SK-N-SH (cell line): ENCODE measurements around the gene WWOX. TPM values are rescaled to one million over a fixed set of nuclear protein-coding genes. Genes with fewer than 3 reads are reported as not detected.

Source experiments
- CTCF ChIA-PET: fragments of 300-600, 350-600 bp; formaldehyde crosslinking; extraction: SDS; loops from one replicate; lab custom pipeline; 2021; lab: Yijun Ruan, JAX
- POLR2A ChIA-PET: fragments of 350-600 bp; sonication (Branson Sonifier 250); formaldehyde crosslinking; extraction: SDS; loops from one replicate; lab custom pipeline; 2020; ENCODE audit warnings: antibody characterized with exemption, inconsistent platforms; lab: Yijun Ruan, JAX
- DNase-seq: peaks from one replicate; pipeline ENCODE4 v3.0.0; 2012
- H2AFZ ChIP-seq: fragments of 200-600 bp; sonication (generic); 2 replicates; pipeline ENCODE4 v1.8.1; 2016; ENCODE audit warnings: antibody characterized with exemption, mild to moderate bottlenecking, low read depth
- H3F3A ChIP-seq: fragments of 200-600 bp; sonication (generic); replicated peaks from 2 replicates; pipeline ENCODE3; 2016; ENCODE audit warnings: antibody characterized with exemption, mild to moderate bottlenecking; ENCODE audit not compliant: insufficient read depth
- H3K27ac ChIP-seq, 2 experiments: fragments of 200-500 bp in 1 of 2; fragments of 200-600 bp in 1 of 2; sonication (Bioruptor generic) in 1 of 2; sonication (generic), shearing (Covaris generic) in 1 of 2; 2 replicates each; pipeline versions ENCODE4 v1.5.1 to v1.6.1; 2014 to 2016; ENCODE audit warnings: low read depth in 2 of 2, inconsistent platforms in 1 of 2, low read length in 1 of 2, mild to moderate bottlenecking in 1 of 2, mixed read lengths in 1 of 2
- H3K27me3 ChIP-seq: fragments of 200-600 bp; sonication (generic), shearing (Covaris generic); 2 replicates; pipeline ENCODE4 v1.6.1; 2016; ENCODE audit warnings: mixed run types; ENCODE audit not compliant: insufficient read depth
- H3K36me3 ChIP-seq, 2 experiments: fragments of 200-500 bp in 1 of 2; fragments of 200-600 bp in 1 of 2; sonication (Bioruptor generic) in 1 of 2; sonication (generic) in 1 of 2; replicated peaks in 1 of 2; 2 replicates each; pipeline versions ENCODE3 to v1.5.1; 2014 to 2016; ENCODE audit warnings: low read length in 1 of 2, mild to moderate bottlenecking in 1 of 2; ENCODE audit not compliant: insufficient read depth in 2 of 2, control insufficient read depth in 1 of 2
- H3K4me1 ChIP-seq, 2 experiments: fragments of 200-500 bp in 1 of 2; fragments of 200-600 bp in 1 of 2; sonication (Bioruptor generic) in 1 of 2; sonication (generic), shearing (Covaris generic) in 1 of 2; 2 replicates each; pipeline versions ENCODE4 v1.5.1 to v1.6.1; 2014 to 2016; ENCODE audit warnings: low read depth in 1 of 2, low read length in 1 of 2, mixed run types in 1 of 2; ENCODE audit not compliant: insufficient read depth in 2 of 2, control insufficient read depth in 1 of 2
- H3K4me2 ChIP-seq: fragments of 200-600 bp; sonication (generic), shearing (Covaris generic); 2 replicates; pipeline ENCODE4 v1.6.1; 2017; ENCODE audit warnings: mixed run types
- H3K4me3 ChIP-seq, 2 experiments: fragments of 200-500 bp in 1 of 2; fragments of 200-600 bp in 1 of 2; sonication (Bioruptor generic) in 1 of 2; sonication (generic), shearing (Covaris generic) in 1 of 2; 2 replicates each; pipeline versions ENCODE4 v1.5.1 to v1.8.1; 2014 to 2016; ENCODE audit warnings: low read depth in 2 of 2, inconsistent platforms in 1 of 2, low read length in 1 of 2, mild to moderate bottlenecking in 1 of 2, mixed read lengths in 1 of 2, moderate library complexity in 1 of 2
- H3K79me2 ChIP-seq: fragments of 200-600 bp; sonication (generic); 2 replicates; pipeline ENCODE4 v1.8.1; 2017; ENCODE audit warnings: mild to moderate bottlenecking; ENCODE audit not compliant: insufficient read depth
- H3K9ac ChIP-seq: fragments of 200-600 bp; sonication (generic); 2 replicates; pipeline ENCODE4 v1.6.1; 2017; ENCODE audit warnings: mixed run types
- H3K9me2 ChIP-seq: fragments of 200-600 bp; sonication (generic); 2 replicates; pipeline ENCODE4 v1.6.1; 2017; ENCODE audit warnings: mixed run types
- H3K9me3 ChIP-seq: fragments of 200-600 bp; sonication (generic); 2 replicates; pipeline ENCODE4 v1.6.1; 2017; ENCODE audit warnings: mixed run types, mild to moderate bottlenecking, moderate library complexity
- H4K20me1 ChIP-seq: fragments of 200-600 bp; sonication (generic); 2 replicates; pipeline ENCODE4 v1.6.1; 2017; ENCODE audit warnings: mild to moderate bottlenecking, mixed run types; ENCODE audit not compliant: insufficient read depth
- ELF1 ChIP-seq: IDR thresholded peaks from 2 replicates; pipeline ENCODE4 v1.4.0; 2012
- FOXM1 ChIP-seq: IDR thresholded peaks from 2 replicates; pipeline ENCODE4 v1.4.0; 2012; ENCODE audit warnings: low read depth, mild to moderate bottlenecking
- GATA2 ChIP-seq: sonication (generic); formaldehyde crosslinking; IDR thresholded peaks from 2 replicates; pipeline ENCODE4 v1.5.0; 2020; ENCODE audit warnings: mild to moderate bottlenecking, missing genetic modification reagents
- JUND ChIP-seq: IDR thresholded peaks from 2 replicates; pipeline ENCODE4 v1.4.0; 2012
- MAX ChIP-seq: IDR thresholded peaks from 2 replicates; pipeline ENCODE4 v1.4.0; 2012; ENCODE audit warnings: low read depth
- MXI1 ChIP-seq: IDR thresholded peaks from 2 replicates; pipeline ENCODE4 v1.6.1; 2012; ENCODE audit warnings: mild to moderate bottlenecking, low read depth, low read length, improper control_type of control experiment
- REST ChIP-seq: IDR thresholded peaks from 2 replicates; pipeline ENCODE4 v1.6.1; 2012; ENCODE audit warnings: mild to moderate bottlenecking, low read depth, low read length, moderate library complexity
- RXRA ChIP-seq: IDR thresholded peaks from 2 replicates; pipeline ENCODE4 v1.4.0; 2012; ENCODE audit warnings: low read depth, mild to moderate bottlenecking, borderline replicate concordance
- SMC3 ChIP-seq: IDR thresholded peaks from 2 replicates; pipeline ENCODE4 v1.6.1; 2012; ENCODE audit warnings: low read depth, low read length, improper control_type of control experiment
- TCF12 ChIP-seq: IDR thresholded peaks from 2 replicates; pipeline ENCODE4 v1.4.0; 2012
- USF1 ChIP-seq: IDR thresholded peaks from 2 replicates; pipeline ENCODE4 v1.4.0; 2012; ENCODE audit warnings: low read depth, borderline replicate concordance
- WGBS: methylation state at CpG from one replicate; pipeline ENCODE4 v1.1.6; 2017; ENCODE audit warnings: low lambda C conversion rate; 5-methylcytosine and 5-hydroxymethylcytosine counted together
- polyA plus RNA-seq, 3 experiments: library from polyadenylated mRNA; depleted of rRNA; stranded (reverse); fragments of >200 nt; gene quantifications; 2 replicates each; pipeline ENCODE4 v1.2.3, GENCODE V29; 2012
- TF ChIP-seq, protein P1 (sequence below): fragments of 200-600 bp; sonication (generic); IDR thresholded peaks from 2 replicates; pipeline ENCODE4 v1.6.1; 2017; ENCODE audit warnings: antibody characterized with exemption, mild to moderate bottlenecking, moderate library complexity
- TF ChIP-seq, protein P2 (sequence below): IDR thresholded peaks from 2 replicates; pipeline ENCODE4; 2012

The WWOX gene
- polyA plus RNA-seq, 1 of the 3 experiments (the other 2 are of a cell fraction) = 10.8 TPM

DNA sequence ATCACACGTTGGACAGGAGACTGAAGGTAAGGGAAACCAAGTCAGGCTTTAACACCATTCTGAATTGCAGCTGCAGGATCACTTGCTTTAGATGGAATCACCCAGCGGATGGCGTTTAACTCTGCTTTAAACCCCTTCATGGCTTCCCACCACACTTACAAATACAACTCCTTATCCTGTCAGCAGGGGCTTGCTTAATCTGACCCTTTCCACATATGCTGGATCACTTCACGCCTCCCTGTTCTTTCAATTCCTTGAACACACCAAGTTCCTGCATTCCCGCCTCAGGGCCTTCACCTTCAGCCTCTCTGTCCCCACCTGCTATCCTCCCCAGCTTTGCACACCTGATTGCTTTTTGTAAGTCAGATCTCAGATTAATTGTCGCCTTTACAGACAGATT is 1058.9 kb downstream of the WWOX start:
- no peak for TF ChIP-seq USF1
- TF ChIP-seq RXRA = no peak
- no peak for TF ChIP-seq GATA2 (CRISPR knock-in tag)
- TF ChIP-seq ELF1 = no peak
- TF ChIP-seq FOXM1 = no peak
- TF ChIP-seq SMC3 = no peak
- no peak for TF ChIP-seq MXI1
- TF ChIP-seq, protein P1, sequence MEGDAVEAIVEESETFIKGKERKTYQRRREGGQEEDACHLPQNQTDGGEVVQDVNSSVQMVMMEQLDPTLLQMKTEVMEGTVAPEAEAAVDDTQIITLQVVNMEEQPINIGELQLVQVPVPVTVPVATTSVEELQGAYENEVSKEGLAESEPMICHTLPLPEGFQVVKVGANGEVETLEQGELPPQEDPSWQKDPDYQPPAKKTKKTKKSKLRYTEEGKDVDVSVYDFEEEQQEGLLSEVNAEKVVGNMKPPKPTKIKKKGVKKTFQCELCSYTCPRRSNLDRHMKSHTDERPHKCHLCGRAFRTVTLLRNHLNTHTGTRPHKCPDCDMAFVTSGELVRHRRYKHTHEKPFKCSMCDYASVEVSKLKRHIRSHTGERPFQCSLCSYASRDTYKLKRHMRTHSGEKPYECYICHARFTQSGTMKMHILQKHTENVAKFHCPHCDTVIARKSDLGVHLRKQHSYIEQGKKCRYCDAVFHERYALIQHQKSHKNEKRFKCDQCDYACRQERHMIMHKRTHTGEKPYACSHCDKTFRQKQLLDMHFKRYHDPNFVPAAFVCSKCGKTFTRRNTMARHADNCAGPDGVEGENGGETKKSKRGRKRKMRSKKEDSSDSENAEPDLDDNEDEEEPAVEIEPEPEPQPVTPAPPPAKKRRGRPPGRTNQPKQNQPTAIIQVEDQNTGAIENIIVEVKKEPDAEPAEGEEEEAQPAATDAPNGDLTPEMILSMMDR = no peak
- no peak for TF ChIP-seq REST
- TF ChIP-seq, protein P2, sequence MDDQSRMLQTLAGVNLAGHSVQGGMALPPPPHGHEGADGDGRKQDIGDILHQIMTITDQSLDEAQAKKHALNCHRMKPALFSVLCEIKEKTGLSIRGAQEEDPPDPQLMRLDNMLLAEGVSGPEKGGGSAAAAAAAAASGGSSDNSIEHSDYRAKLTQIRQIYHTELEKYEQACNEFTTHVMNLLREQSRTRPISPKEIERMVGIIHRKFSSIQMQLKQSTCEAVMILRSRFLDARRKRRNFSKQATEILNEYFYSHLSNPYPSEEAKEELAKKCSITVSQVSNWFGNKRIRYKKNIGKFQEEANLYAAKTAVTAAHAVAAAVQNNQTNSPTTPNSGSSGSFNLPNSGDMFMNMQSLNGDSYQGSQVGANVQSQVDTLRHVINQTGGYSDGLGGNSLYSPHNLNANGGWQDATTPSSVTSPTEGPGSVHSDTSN = no peak
- no peak for TF ChIP-seq MAX
- TF ChIP-seq JUND = no peak
- no peak for TF ChIP-seq TCF12
- POLR2A ChIA-PET = no interaction called here
- no peaks in the 10 kb centered on the region for H3K9me3 ChIP-seq
- peaks cover 0 to 8% of the 10 kb centered on the region in 2 experiments; a peak in 1 of 4 replicates for H3K4me1 ChIP-seq
- no peak overlapping the region for H2AFZ ChIP-seq
- H3K9me2 ChIP-seq = no peaks in the 10 kb centered on the region
- no peaks in the 10 kb centered on the region for H3K27me3 ChIP-seq
- DNase-seq = no peak
- H3K36me3 ChIP-seq = no peaks in the 10 kb centered on the region
- H3F3A ChIP-seq = no peaks in the 10 kb centered on the region
- no peak overlapping the region for H3K4me2 ChIP-seq
- H3K4me3 ChIP-seq = no peak overlapping the region
- H3K9ac ChIP-seq = no peak overlapping the region
- no peaks in the 10 kb centered on the region for H4K20me1 ChIP-seq
- H3K27ac ChIP-seq = no peak overlapping the region
- 38% methylated on average over 6 of the region's 6 CpGs for WGBS
- CTCF ChIA-PET = interaction anchor here (1.5 kb wide), 1 partner anchor 8 kb away, joined by 3 read pairs; no protein-coding TSS in a partner anchor
- no peaks in the 10 kb centered on the region for H3K79me2 ChIP-seq
